ENCODE data around the gene CYB561D1. TPM values are rescaled to one million over a fixed set of nuclear protein-coding genes. Genes with fewer than 3 reads are reported as not detected.
"Not testable (repeated sequence)": the region's sequence is repeated elsewhere in the genome, so short reads cannot be mapped to it uniquely, and the experiment has no call there.

Gene CYB561D1
- total and polyA plus RNA-seq, 4 experiments from 2014 or later = 13.6 to 41.6 (median 28.9) TPM

DNA sequence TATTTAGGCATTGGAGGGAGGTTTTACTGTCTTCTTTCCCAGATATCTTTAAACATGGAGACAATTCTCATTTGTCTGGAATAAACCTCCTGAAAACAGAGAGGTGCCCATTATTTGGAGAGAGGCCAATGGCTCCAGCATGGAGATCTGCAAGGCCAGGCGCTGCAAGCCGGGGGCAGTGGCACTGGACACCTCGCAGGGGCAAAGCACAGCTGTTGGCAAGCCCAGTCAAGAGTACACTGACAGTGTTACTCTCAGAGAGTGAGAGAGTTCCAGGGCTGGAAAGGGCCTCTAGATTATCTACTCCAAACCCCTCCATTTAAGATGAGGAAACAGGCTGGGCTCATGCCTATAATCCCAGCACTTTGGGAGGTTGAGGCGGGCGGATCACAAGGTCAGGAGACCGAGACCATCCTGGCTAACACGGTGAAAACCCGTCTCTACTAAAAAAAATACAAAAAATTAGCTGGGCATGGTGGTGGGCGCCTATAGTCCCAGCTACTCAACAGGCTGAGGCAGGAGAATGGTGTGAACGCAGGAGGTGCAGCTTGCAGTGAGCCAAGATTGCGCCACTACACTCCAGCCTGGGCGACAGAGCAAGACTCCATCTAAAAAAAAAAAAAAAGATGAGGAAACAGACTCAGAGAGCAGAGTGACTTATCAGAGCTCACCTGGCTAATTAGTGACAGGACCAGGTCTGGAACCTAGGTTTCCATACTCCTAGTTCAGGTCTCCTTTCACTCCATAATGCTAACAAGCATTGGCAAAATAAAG is 20.4 kb upstream of the CYB561D1 start:
- CTCF ChIA-PET (ENCODE audit: partially characterized antibody) = interaction anchor here (0.8 to 1.3 kb wide), 2 partner anchors 19 to 59 kb away, joined by 3 to 4 read pairs; no protein-coding TSS in a partner anchor
- peaks cover 16 to 44% of the 10 kb centered on the region in 2 donors for H3K27me3 Mint-ChIP-seq
- POLR2A ChIA-PET (ENCODE audit: partially characterized antibody); H3K9me3 Mint-ChIP-seq; H3K27ac Mint-ChIP-seq; H3K9me3 ChIP-seq (ENCODE audit: control insufficient read depth in 1 of 2, low read length in 2 of 2); H3K4me1 ChIP-seq (ENCODE audit: insufficient read depth, low read length); H3K4me3 Mint-ChIP-seq; H3K27ac ChIP-seq (ENCODE audit: low read depth, low read length); H3K4me3 ChIP-seq (ENCODE audit: low read length in 2 of 2); intact Hi-C loops (cut with micrococcal nuclease); H3K36me3 ChIP-seq (ENCODE audit: insufficient read depth, low read length); H3K4me1 Mint-ChIP-seq; DNase-seq; H3K36me3 Mint-ChIP-seq: not testable (repeated sequence)
- peaks cover 28% of the 10 kb centered on the region for H3K27me3 ChIP-seq (ENCODE audit: insufficient read depth, low read length)

DNA sequence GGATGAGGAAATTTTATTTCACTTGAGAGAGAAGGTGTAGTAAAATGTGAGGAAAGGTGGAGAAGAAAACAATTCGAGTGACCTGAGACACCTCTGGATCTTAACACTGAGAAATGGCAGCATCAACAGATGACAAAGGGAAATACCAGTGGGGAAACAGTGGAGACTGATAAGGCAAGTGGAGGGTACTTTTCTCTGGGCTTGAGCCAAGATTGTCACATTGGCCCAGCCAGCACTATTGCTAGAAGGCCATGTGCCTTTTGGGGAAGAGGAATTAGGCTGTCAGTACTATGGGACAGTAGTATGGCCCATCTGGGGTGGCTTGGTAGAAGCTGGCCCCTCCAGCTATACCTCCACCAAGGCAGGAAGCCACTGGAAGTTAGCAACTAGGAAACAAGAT is 19.2 kb upstream of the CYB561D1 start:
- intact Hi-C loops (cut with micrococcal nuclease) = no loop called here
- Mint-ChIP-seq H3K36me3 (no peaks in the 10 kb centered on the region), H3K27ac (no peak overlapping the region), H3K4me1 (peaks cover 1 to 11% (median 7%) of the 10 kb centered on the region in 4 donors), H3K27me3 (peaks cover 15 to 48% of the 10 kb centered on the region in 2 donors), H3K4me3 (no peak overlapping the region), H3K9me3 (no peaks in the 10 kb centered on the region)
- Histone ChIP-seq H3K4me1 (ENCODE audit: insufficient read depth, low read length) (no peaks in the 10 kb centered on the region), H3K9me3 (ENCODE audit: control insufficient read depth in 1 of 2, low read length in 2 of 2) (no peaks in the 10 kb centered on the region), H3K4me3 (ENCODE audit: low read length in 2 of 2) (no peak overlapping the region), H3K27ac (ENCODE audit: low read depth, low read length) (no peak overlapping the region), H3K27me3 (ENCODE audit: insufficient read depth, low read length) (peaks cover 28% of the 10 kb centered on the region), H3K36me3 (ENCODE audit: insufficient read depth, low read length) (no peaks in the 10 kb centered on the region)
- DNase-seq = no peak
- CTCF ChIA-PET (ENCODE audit: partially characterized antibody) = interaction anchor here (1.3 kb wide), 1 partner anchor 57 kb away, joined by 4 read pairs; no protein-coding TSS in a partner anchor
- POLR2A ChIA-PET (ENCODE audit: partially characterized antibody) = no interaction called here

DNA sequence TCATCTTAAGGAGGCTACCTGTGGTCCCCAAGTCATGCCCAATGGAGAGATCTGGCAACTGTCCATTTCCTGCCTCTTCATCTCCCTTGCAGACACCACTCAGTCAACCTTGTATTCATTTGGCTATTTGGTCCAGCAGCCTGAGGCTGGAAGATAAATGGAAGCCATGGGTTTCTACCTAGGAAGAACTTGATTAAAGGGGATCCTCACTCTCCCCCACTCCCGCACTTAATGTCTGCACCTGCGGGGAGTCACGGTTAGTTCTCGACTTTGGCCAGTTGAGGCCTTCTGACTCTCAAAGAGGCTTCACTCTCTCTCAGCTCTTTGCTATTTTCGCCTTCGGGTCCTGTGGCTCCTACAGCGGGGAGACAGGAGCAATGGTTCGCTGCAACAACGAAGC is 18.6 kb upstream of the CYB561D1 start:
- CTCF ChIA-PET (ENCODE audit: partially characterized antibody) = interaction anchor here (1.1 kb wide), 1 partner anchor 15 kb away, joined by 3 read pairs; no protein-coding TSS in a partner anchor

DNA sequence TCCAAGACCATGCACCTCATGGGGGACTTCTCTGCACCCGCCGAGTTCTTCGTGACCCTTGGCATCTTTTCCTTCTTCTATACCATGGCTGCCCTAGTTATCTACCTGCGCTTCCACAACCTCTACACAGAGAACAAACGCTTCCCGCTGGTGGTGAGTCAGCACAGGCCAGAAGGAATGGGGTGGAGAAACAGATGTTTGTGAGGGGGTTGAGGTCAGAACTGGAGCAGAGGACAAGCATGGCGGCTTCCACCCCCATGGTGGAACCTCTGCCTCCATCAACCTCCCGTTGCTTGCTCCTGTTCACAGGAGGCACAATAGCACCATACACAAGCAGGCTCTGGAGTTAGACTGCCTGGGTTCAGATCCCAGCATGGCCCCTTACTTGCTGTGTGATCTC is 17.1 kb upstream of the CYB561D1 start:
- Histone ChIP-seq H3K9me3 (ENCODE audit: control insufficient read depth in 1 of 2, low read length in 2 of 2) (no peaks in the 10 kb centered on the region), H3K27ac (ENCODE audit: low read depth, low read length) (no peak overlapping the region), H3K27me3 (ENCODE audit: insufficient read depth, low read length) (peaks cover 13% of the 10 kb centered on the region), H3K4me1 (ENCODE audit: insufficient read depth, low read length) (no peaks in the 10 kb centered on the region), H3K4me3 (ENCODE audit: low read length in 2 of 2) (no peak overlapping the region), H3K36me3 (ENCODE audit: insufficient read depth, low read length) (no peaks in the 10 kb centered on the region)
- ChIA-PET CTCF (ENCODE audit: partially characterized antibody) (no interaction called here), POLR2A (ENCODE audit: partially characterized antibody) (no interaction called here)
- DNase-seq = no peak
- no peaks in the 10 kb centered on the region for H3K36me3 Mint-ChIP-seq
- no peak overlapping the region for H3K4me3 Mint-ChIP-seq
- peaks cover 6 to 37% of the 10 kb centered on the region in 2 donors for H3K27me3 Mint-ChIP-seq
- intact Hi-C loops (cut with micrococcal nuclease) = no loop called here
- peaks cover 1 to 11% (median 7%) of the 10 kb centered on the region in 4 donors for H3K4me1 Mint-ChIP-seq
- no peak overlapping the region for H3K27ac Mint-ChIP-seq
- H3K9me3 Mint-ChIP-seq = no peaks in the 10 kb centered on the region

More for the DNA sequence above, 18.6 kb upstream of the CYB561D1 start:
- H3K27ac Mint-ChIP-seq = no peak overlapping the region
- no peaks in the 10 kb centered on the region for H3K36me3 Mint-ChIP-seq
- H3K4me1 ChIP-seq (ENCODE audit: insufficient read depth, low read length) = no peaks in the 10 kb centered on the region
- no peaks in the 10 kb centered on the region for H3K36me3 ChIP-seq (ENCODE audit: insufficient read depth, low read length)
- no peak overlapping the region for H3K4me3 ChIP-seq (ENCODE audit: low read length in 2 of 2)
- no peak overlapping the region for H3K27ac ChIP-seq (ENCODE audit: low read depth, low read length)
- no peak for DNase-seq
- H3K4me3 Mint-ChIP-seq = no peak overlapping the region
- H3K9me3 ChIP-seq (ENCODE audit: control insufficient read depth in 1 of 2, low read length in 2 of 2) = no peaks in the 10 kb centered on the region
- intact Hi-C loops (cut with micrococcal nuclease) = no loop called here
- H3K9me3 Mint-ChIP-seq = no peaks in the 10 kb centered on the region
- POLR2A ChIA-PET (ENCODE audit: partially characterized antibody) = no interaction called here
- peaks cover 23% of the 10 kb centered on the region for H3K27me3 ChIP-seq (ENCODE audit: insufficient read depth, low read length)
- peaks cover 14 to 45% of the 10 kb centered on the region in 2 donors for H3K27me3 Mint-ChIP-seq
- peaks cover 1 to 11% (median 7%) of the 10 kb centered on the region in 4 donors for H3K4me1 Mint-ChIP-seq

DNA sequence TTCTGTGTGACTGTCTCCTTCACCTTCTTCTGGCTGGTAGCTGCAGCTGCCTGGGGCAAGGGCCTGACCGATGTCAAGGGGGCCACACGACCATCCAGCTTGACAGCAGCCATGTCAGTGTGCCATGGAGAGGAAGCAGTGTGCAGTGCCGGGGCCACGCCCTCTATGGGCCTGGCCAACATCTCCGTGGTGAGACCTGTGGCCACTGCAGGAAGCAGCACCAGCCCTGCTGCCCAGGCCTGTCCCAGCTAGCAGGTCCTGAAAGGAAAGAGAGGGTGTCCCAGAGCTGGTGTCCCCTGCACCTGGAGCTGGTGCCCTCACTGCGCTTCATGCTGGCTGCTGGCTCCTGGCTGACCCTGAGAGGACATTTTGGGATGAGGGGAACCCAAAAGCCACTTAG is 16.1 kb upstream of the CYB561D1 start:
- Mint-ChIP-seq H3K9me3 (no peaks in the 10 kb centered on the region), H3K27ac (no peak overlapping the region), H3K36me3 (no peaks in the 10 kb centered on the region), H3K27me3 (peaks cover 6 to 33% of the 10 kb centered on the region in 2 donors), H3K4me3 (no peak overlapping the region), H3K4me1 (peaks cover 5 to 20% (median 13%) of the 10 kb centered on the region in 4 donors)
- H3K27me3 ChIP-seq (ENCODE audit: insufficient read depth, low read length) = peaks cover 13% of the 10 kb centered on the region
- no peaks in the 10 kb centered on the region for H3K9me3 ChIP-seq (ENCODE audit: control insufficient read depth in 1 of 2, low read length in 2 of 2)
- CTCF ChIA-PET (ENCODE audit: partially characterized antibody) = interaction anchor here (1.4 to 2.2 kb wide), 2 partner anchors 51 to 55 kb away, joined by 3 to 9 read pairs; no protein-coding TSS in a partner anchor
- DNase-seq = no peak
- no peak overlapping the region for H3K4me3 ChIP-seq (ENCODE audit: low read length in 2 of 2)
- POLR2A ChIA-PET (ENCODE audit: partially characterized antibody) = no interaction called here
- no peaks in the 10 kb centered on the region for H3K36me3 ChIP-seq (ENCODE audit: insufficient read depth, low read length)
- no peak overlapping the region for H3K27ac ChIP-seq (ENCODE audit: low read depth, low read length)
- intact Hi-C loops (cut with micrococcal nuclease) = no loop called here
- peaks cover under 1% of the 10 kb centered on the region for H3K4me1 ChIP-seq (ENCODE audit: insufficient read depth, low read length)

DNA sequence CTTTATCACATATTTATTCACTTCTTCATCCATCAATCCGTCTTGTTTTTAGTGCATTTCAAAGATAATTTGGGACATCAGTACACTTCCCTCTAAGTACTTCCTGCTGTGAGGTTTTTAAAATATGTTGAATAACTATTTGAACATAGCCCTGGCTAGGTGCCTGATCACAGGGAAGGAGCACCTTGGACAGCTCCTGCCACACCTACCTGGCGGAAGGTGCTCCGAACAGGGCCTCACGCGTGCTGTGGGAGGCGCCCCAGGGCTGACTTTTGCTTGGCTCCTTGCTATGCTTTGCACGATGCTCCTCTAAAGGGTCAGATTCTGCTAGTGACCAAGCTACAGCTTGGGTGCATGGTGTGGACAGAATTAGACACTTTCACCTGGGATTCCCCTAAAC is 15.1 kb upstream of the CYB561D1 start:
- intact Hi-C loops (cut with micrococcal nuclease) = no loop called here
- peaks cover 6 to 29% of the 10 kb centered on the region in 2 donors for H3K27me3 Mint-ChIP-seq
- H3K27me3 ChIP-seq (ENCODE audit: insufficient read depth, low read length) = peaks cover 13% of the 10 kb centered on the region

DNA sequence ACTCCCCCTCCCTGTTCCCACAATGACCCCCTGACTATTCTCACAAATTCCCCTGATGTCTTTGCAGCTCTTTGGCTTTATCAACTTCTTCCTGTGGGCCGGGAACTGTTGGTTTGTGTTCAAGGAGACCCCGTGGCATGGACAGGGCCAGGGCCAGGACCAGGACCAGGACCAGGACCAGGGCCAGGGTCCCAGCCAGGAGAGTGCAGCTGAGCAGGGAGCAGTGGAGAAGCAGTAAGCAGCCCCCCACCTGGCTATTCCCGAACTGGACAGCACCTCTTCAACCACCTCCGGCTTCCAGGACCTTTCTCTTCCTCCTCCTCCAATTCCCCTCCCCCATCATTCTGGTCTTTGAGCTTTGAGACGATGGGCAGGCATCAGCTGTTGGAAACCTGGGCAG is 14.6 kb upstream of the CYB561D1 start:
- Mint-ChIP-seq H3K4me1 (peaks cover 11 to 31% (median 22%) of the 10 kb centered on the region in 4 donors), H3K9me3 (no peaks in the 10 kb centered on the region), H3K36me3 (peaks cover 0 to 7% of the 10 kb centered on the region in 2 donors), H3K4me3 (no peak overlapping the region), H3K27ac (no peak overlapping the region), H3K27me3 (peaks cover 6 to 27% of the 10 kb centered on the region in 2 donors)
- POLR2A ChIA-PET (ENCODE audit: partially characterized antibody) = interaction anchor here (1.3 kb wide), 1 partner anchor 52 kb away, joined by 4 read pairs; no protein-coding TSS in a partner anchor
- Histone ChIP-seq H3K36me3 (ENCODE audit: insufficient read depth, low read length) (no peaks in the 10 kb centered on the region), H3K4me3 (ENCODE audit: low read length in 2 of 2) (no peak overlapping the region), H3K4me1 (ENCODE audit: insufficient read depth, low read length) (peaks cover 8% of the 10 kb centered on the region), H3K27ac (ENCODE audit: low read depth, low read length) (no peak overlapping the region), H3K9me3 (ENCODE audit: control insufficient read depth in 1 of 2, low read length in 2 of 2) (no peaks in the 10 kb centered on the region), H3K27me3 (ENCODE audit: insufficient read depth, low read length) (peaks cover 13% of the 10 kb centered on the region)
- CTCF ChIA-PET (ENCODE audit: partially characterized antibody) = interaction anchor here (1.1 to 2.2 kb wide), 6 partner anchors 9 to 164 kb away, joined by 3 to 9 read pairs (median 4); partner anchors contain the start of gene CYB561D1
- intact Hi-C loops (cut with micrococcal nuclease) = no loop called here
- DNase-seq = no peak

More for the DNA sequence above, 15.1 kb upstream of the CYB561D1 start:
- Histone ChIP-seq H3K27ac (ENCODE audit: low read depth, low read length) (no peak overlapping the region), H3K4me1 (ENCODE audit: insufficient read depth, low read length) (peaks cover 6% of the 10 kb centered on the region), H3K9me3 (ENCODE audit: control insufficient read depth in 1 of 2, low read length in 2 of 2) (no peaks in the 10 kb centered on the region), H3K36me3 (ENCODE audit: insufficient read depth, low read length) (no peaks in the 10 kb centered on the region), H3K4me3 (ENCODE audit: low read length in 2 of 2) (no peak overlapping the region)
- Mint-ChIP-seq H3K36me3 (peaks cover 0 to 4% of the 10 kb centered on the region in 2 donors), H3K4me3 (peak overlapping the region in 1 of 8 donors; percentile 18), H3K4me1 (peaks cover 8 to 28% (median 19%) of the 10 kb centered on the region in 4 donors), H3K27ac (peak overlapping the region in 1 of 7 donors; percentile 32), H3K9me3 (no peaks in the 10 kb centered on the region)
- POLR2A ChIA-PET (ENCODE audit: partially characterized antibody) = interaction anchor here (1.3 kb wide), 1 partner anchor 52 kb away, joined by 4 read pairs; no protein-coding TSS in a partner anchor
- CTCF ChIA-PET (ENCODE audit: partially characterized antibody) = interaction anchor here (0.8 to 2.2 kb wide), 7 partner anchors 9 to 202 kb away, joined by 3 to 9 read pairs (median 4); partner anchors contain the start of gene CYB561D1
- peak in 4 of 5 donors; percentile 40 to 55 (median 46) for DNase-seq
